Trophoblast cell (in vitro differentiated cells and primary cell): Measurements from ENCODE around the gene FURIN.
A peak's percentile ranks its signal among the peaks of the same experiment; 100 is the strongest.

Source experiments
- DNase-seq, 2 donors: peaks; one replicate each; pipeline ENCODE4 v3.0.0-alpha.2; 2016
- H2AFZ ChIP-seq: 2 replicates; pipeline ENCODE4 v1.6.1; 2013; ENCODE audit warnings: low read length, moderate library complexity, mild to moderate bottlenecking; ENCODE audit not compliant: insufficient read depth, poor library complexity
- H2AK5ac ChIP-seq: 2 replicates; pipeline ENCODE4 v1.6.1; 2013; ENCODE audit warnings: mild to moderate bottlenecking, low read length
- H2BK120ac ChIP-seq: 2 replicates; pipeline ENCODE4 v1.6.1; 2013; ENCODE audit warnings: low read length, mild to moderate bottlenecking, moderate library complexity; ENCODE audit not compliant: insufficient read depth, poor library complexity
- H2BK12ac ChIP-seq: 2 replicates; pipeline ENCODE4 v1.6.1; 2013; ENCODE audit warnings: mild to moderate bottlenecking, low read length, moderate library complexity
- H2BK5ac ChIP-seq: 2 replicates; pipeline ENCODE4 v1.6.1; 2013; ENCODE audit warnings: low read length, low read depth, moderate library complexity, mild to moderate bottlenecking; ENCODE audit not compliant: poor library complexity
- H3K14ac ChIP-seq: 2 replicates; pipeline ENCODE4 v1.6.1; 2013; ENCODE audit warnings: mild to moderate bottlenecking, low read length
- H3K18ac ChIP-seq: 2 replicates; pipeline ENCODE4 v1.6.1; 2013; ENCODE audit warnings: mild to moderate bottlenecking, low read length
- H3K23ac ChIP-seq: 2 replicates; pipeline ENCODE4 v1.6.1; 2013; ENCODE audit warnings: low read length
- H3K27ac ChIP-seq: 2 replicates; pipeline ENCODE4 v1.5.1; 2013; ENCODE audit warnings: low read depth, mild to moderate bottlenecking, inconsistent platforms, low read length, moderate library complexity
- H3K27me3 ChIP-seq: 2 replicates; pipeline ENCODE4 v1.6.1; 2013; ENCODE audit warnings: inconsistent platforms, mild to moderate bottlenecking, low read length, moderate library complexity; ENCODE audit not compliant: insufficient read depth
- H3K36me3 ChIP-seq, 2 experiments: 1 replicate in 1 of 2; 2 replicates in 1 of 2; pipeline ENCODE4 v1.6.1; 2013; ENCODE audit warnings: low read length in 2 of 2, mild to moderate bottlenecking in 2 of 2, moderate library complexity in 1 of 2; ENCODE audit not compliant: insufficient read depth in 2 of 2, control insufficient read depth in 1 of 2
- H3K4ac ChIP-seq: 2 replicates; pipeline ENCODE4 v1.6.1; 2013; ENCODE audit warnings: low read depth, mild to moderate bottlenecking, low read length, moderate library complexity
- H3K4me1 ChIP-seq, 2 experiments: 1 replicate in 1 of 2; 2 replicates in 1 of 2; pipeline ENCODE4 v1.6.1; 2013; ENCODE audit warnings: low read length in 2 of 2, mild to moderate bottlenecking in 2 of 2, moderate library complexity in 1 of 2; ENCODE audit not compliant: insufficient read depth in 2 of 2, control insufficient read depth in 1 of 2
- H3K4me2 ChIP-seq: 2 replicates; pipeline ENCODE4 v1.6.1; 2013; ENCODE audit warnings: inconsistent platforms, mild to moderate bottlenecking, low read length, moderate library complexity
- H3K4me3 ChIP-seq: 2 replicates; pipeline ENCODE4 v1.5.1; 2013; ENCODE audit warnings: mild to moderate bottlenecking, low read depth, low read length, inconsistent platforms
- H3K79me1 ChIP-seq: one replicate; pipeline ENCODE4 v1.6.1; 2013; ENCODE audit warnings: low read length
- H3K79me2 ChIP-seq: 2 replicates; pipeline ENCODE4 v1.6.1; 2013; ENCODE audit warnings: low read length, mild to moderate bottlenecking; ENCODE audit not compliant: control insufficient read depth, insufficient read depth, poor library complexity
- H3K9ac ChIP-seq: 2 replicates; pipeline ENCODE4 v1.6.1; 2013; ENCODE audit warnings: mild to moderate bottlenecking, low read length
- H3K9me3 ChIP-seq: 2 replicates; pipeline ENCODE4 v1.6.1; 2013; ENCODE audit warnings: low read depth, mild to moderate bottlenecking, control low read depth, inconsistent platforms, low read length; ENCODE audit not compliant: insufficient read depth
- H4K12ac ChIP-seq: 2 replicates; pipeline ENCODE4 v1.6.1; 2013; ENCODE audit warnings: low read depth, mild to moderate bottlenecking, low read length, moderate library complexity
- H4K8ac ChIP-seq: 2 replicates; pipeline ENCODE4 v1.6.1; 2013; ENCODE audit warnings: low read depth, mild to moderate bottlenecking, low read length, moderate library complexity
- H4K91ac ChIP-seq: one replicate; pipeline ENCODE4 v1.6.1; 2013; ENCODE audit warnings: low read depth, mild to moderate bottlenecking, low read length, moderate library complexity
- WGBS: extraction: QIAGEN DNeasy Blood & Tissue Kit; methylation state at CpG from one replicate; pipeline ENCODE4 v1.1.7; 2013; ENCODE audit warnings: missing lambda C conversion rate; ENCODE audit not compliant: insufficient read length, insufficient coverage; ENCODE audit errors: extremely low coverage; 5-methylcytosine and 5-hydroxymethylcytosine counted together

The FURIN gene

GRCh38 chr15:90834626-90835025 lies 33.8 kb upstream of the FURIN start:
- Histone ChIP-seq H3K79me2 (no peaks in the 10 kb centered on the region), H3K27me3 (no peaks in the 10 kb centered on the region), H3K9me3 (no peaks in the 10 kb centered on the region), H3K14ac (no peak overlapping the region), H3K36me3 (no peaks in the 10 kb centered on the region), H2BK12ac (no peak overlapping the region), H3K4me1 (peaks cover 11 to 12% of the 10 kb centered on the region in 2 experiments), H2AFZ (no peak overlapping the region), H3K18ac (no peak overlapping the region), H3K23ac (no peak overlapping the region), H3K4me2 (no peak overlapping the region), H3K4me3 (no peak overlapping the region), H3K4ac (no peak overlapping the region), H4K91ac (no peak overlapping the region), H2AK5ac (no peak overlapping the region), H4K12ac (no peak overlapping the region), H2BK5ac (no peak overlapping the region), H3K27ac (no peak overlapping the region), H3K9ac (no peak overlapping the region), H4K8ac (no peak overlapping the region), H2BK120ac (no peak overlapping the region), H3K79me1 (peaks cover 11% of the 10 kb centered on the region)
- no CpG with 5 or more reads among the region's 5 CpGs for WGBS
- DNase-seq = peak; percentile 23 to 56

- peaks cover 20% of the 10 kb centered on the region for H3K79me1 ChIP-seq
- H3K18ac ChIP-seq = no peak overlapping the region
- peak overlapping the region; percentile 47 for H2AK5ac ChIP-seq
- no peak overlapping the region for H2BK12ac ChIP-seq
- H3K4me3 ChIP-seq = no peak overlapping the region
- H4K91ac ChIP-seq = peak overlapping the region; percentile 85
- no CpG with 5 or more reads among the region's 7 CpGs for WGBS
- no peaks in the 10 kb centered on the region for H3K79me2 ChIP-seq
- H4K8ac ChIP-seq = peak overlapping the region; percentile 69
- peak; percentile 49 to 67 for DNase-seq
- no peak overlapping the region for H3K27ac ChIP-seq
- H3K14ac ChIP-seq = no peak overlapping the region
- no peak overlapping the region for H2AFZ ChIP-seq
- H3K4ac ChIP-seq = peak overlapping the region; percentile 35
- no peak overlapping the region for H3K4me2 ChIP-seq
- no peak overlapping the region for H3K9ac ChIP-seq
- peaks cover 20 to 21% of the 10 kb centered on the region in 2 experiments for H3K4me1 ChIP-seq
- no peaks in the 10 kb centered on the region for H3K36me3 ChIP-seq
- H3K9me3 ChIP-seq = no peaks in the 10 kb centered on the region
- H4K12ac ChIP-seq = no peak overlapping the region
- H2BK120ac ChIP-seq = peak overlapping the region; percentile 92
- H2BK5ac ChIP-seq = peak overlapping the region; percentile 52
- no peak overlapping the region for H3K23ac ChIP-seq
- no peaks in the 10 kb centered on the region for H3K27me3 ChIP-seq
Observed at GRCh38 chr15:90836296-90836871, 32.0 kb upstream of the FURIN start.

GRCh38 chr15:90837094-90837493 lies 31.3 kb upstream of the FURIN start:
- DNase-seq = peak; percentile 95 to 96
- Histone ChIP-seq H3K9ac (no peak overlapping the region), H3K4ac (no peak overlapping the region), H3K14ac (no peak overlapping the region), H3K79me1 (peaks cover 20% of the 10 kb centered on the region), H3K4me3 (no peak overlapping the region), H3K36me3 (no peaks in the 10 kb centered on the region), H3K27ac (no peak overlapping the region), H4K12ac (no peak overlapping the region), H2BK12ac (no peak overlapping the region), H4K8ac (no peak overlapping the region), H3K23ac (no peak overlapping the region), H3K4me2 (no peak overlapping the region), H3K4me1 (peaks cover 20 to 21% of the 10 kb centered on the region in 2 experiments), H3K79me2 (no peaks in the 10 kb centered on the region), H3K18ac (no peak overlapping the region), H2AFZ (no peak overlapping the region), H3K27me3 (no peaks in the 10 kb centered on the region), H3K9me3 (no peaks in the 10 kb centered on the region), H4K91ac (peak overlapping the region; percentile 2), H2AK5ac (no peak overlapping the region), H2BK120ac (no peak overlapping the region), H2BK5ac (no peak overlapping the region)
- WGBS = no CpG with 5 or more reads among the region's 11 CpGs

- Histone ChIP-seq H3K4me3 (no peak overlapping the region), H3K27me3 (no peaks in the 10 kb centered on the region), H4K8ac (no peak overlapping the region), H2AFZ (no peak overlapping the region), H2BK120ac (peak overlapping the region; percentile 34), H3K27ac (no peak overlapping the region), H3K36me3 (no peaks in the 10 kb centered on the region), H3K4me2 (no peak overlapping the region), H3K9me3 (no peaks in the 10 kb centered on the region), H3K4ac (no peak overlapping the region), H4K91ac (peak overlapping the region; percentile 49), H3K23ac (no peak overlapping the region), H2AK5ac (peak overlapping the region; percentile 10), H4K12ac (no peak overlapping the region), H2BK12ac (peak overlapping the region; percentile 2), H3K9ac (no peak overlapping the region), H2BK5ac (no peak overlapping the region), H3K79me1 (peaks cover 20% of the 10 kb centered on the region), H3K79me2 (no peaks in the 10 kb centered on the region), H3K18ac (no peak overlapping the region), H3K14ac (peak overlapping the region; percentile 24), H3K4me1 (peaks cover 20 to 21% of the 10 kb centered on the region in 2 experiments)
- WGBS = no CpG with 5 or more reads among the region's 15 CpGs
- no peak for DNase-seq
Observed at GRCh38 chr15:90838139-90838538, 30.2 kb upstream of the FURIN start.
